PFSK-1 (cell line): ENCODE data around the gene PLA2G4D.

Experiments
- FOXP2 ChIP-seq: optimal IDR thresholded peaks from 2 replicates; pipeline ENCODE3; 2011; ENCODE audit warnings: borderline replicate concordance, control low read depth, inconsistent platforms; ENCODE audit not compliant: insufficient read depth; ENCODE audit errors: extremely low read length, extremely low read depth
- POLR2AphosphoS5 ChIP-seq: IDR thresholded peaks from 2 replicates; pipeline ENCODE4 v1.6.1; 2012; ENCODE audit warnings: low read depth, mild to moderate bottlenecking, control low read depth, low read length, moderate library complexity
- SIN3A ChIP-seq: IDR thresholded peaks from 2 replicates; pipeline ENCODE4 v1.6.1; 2012; ENCODE audit warnings: mild to moderate bottlenecking, low read length, moderate library complexity, borderline replicate concordance; ENCODE audit not compliant: insufficient read depth
- TAF1 ChIP-seq: IDR thresholded peaks from 2 replicates; pipeline ENCODE4 v1.6.1; 2012; ENCODE audit warnings: low read length, control low read depth, borderline replicate concordance; ENCODE audit not compliant: insufficient read depth
- TF ChIP-seq, protein P1 (sequence below), 2 experiments: IDR thresholded peaks; 2 replicates each; pipeline versions ENCODE4 v1.6.1 to v1.8.0; 2011 to 2012; ENCODE audit warnings: low read depth in 2 of 2, low read length in 2 of 2, control low read depth in 1 of 2, inconsistent platforms in 1 of 2, mild to moderate bottlenecking in 1 of 2, moderate library complexity in 1 of 2; ENCODE audit not compliant: insufficient read depth in 1 of 2

- TF ChIP-seq POLR2AphosphoS5 (no peak), SIN3A (no peak), TAF1 (no peak), FOXP2 (no peak)
- TF ChIP-seq, protein P1, sequence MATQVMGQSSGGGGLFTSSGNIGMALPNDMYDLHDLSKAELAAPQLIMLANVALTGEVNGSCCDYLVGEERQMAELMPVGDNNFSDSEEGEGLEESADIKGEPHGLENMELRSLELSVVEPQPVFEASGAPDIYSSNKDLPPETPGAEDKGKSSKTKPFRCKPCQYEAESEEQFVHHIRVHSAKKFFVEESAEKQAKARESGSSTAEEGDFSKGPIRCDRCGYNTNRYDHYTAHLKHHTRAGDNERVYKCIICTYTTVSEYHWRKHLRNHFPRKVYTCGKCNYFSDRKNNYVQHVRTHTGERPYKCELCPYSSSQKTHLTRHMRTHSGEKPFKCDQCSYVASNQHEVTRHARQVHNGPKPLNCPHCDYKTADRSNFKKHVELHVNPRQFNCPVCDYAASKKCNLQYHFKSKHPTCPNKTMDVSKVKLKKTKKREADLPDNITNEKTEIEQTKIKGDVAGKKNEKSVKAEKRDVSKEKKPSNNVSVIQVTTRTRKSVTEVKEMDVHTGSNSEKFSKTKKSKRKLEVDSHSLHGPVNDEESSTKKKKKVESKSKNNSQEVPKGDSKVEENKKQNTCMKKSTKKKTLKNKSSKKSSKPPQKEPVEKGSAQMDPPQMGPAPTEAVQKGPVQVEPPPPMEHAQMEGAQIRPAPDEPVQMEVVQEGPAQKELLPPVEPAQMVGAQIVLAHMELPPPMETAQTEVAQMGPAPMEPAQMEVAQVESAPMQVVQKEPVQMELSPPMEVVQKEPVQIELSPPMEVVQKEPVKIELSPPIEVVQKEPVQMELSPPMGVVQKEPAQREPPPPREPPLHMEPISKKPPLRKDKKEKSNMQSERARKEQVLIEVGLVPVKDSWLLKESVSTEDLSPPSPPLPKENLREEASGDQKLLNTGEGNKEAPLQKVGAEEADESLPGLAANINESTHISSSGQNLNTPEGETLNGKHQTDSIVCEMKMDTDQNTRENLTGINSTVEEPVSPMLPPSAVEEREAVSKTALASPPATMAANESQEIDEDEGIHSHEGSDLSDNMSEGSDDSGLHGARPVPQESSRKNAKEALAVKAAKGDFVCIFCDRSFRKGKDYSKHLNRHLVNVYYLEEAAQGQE (IDR thresholded peaks at IDR 0.05; ENCODE audit: insufficient read depth in 1 of 2, low read depth in 2 of 2, low read length in 2 of 2), result no peak
Measured at GRCh38 chr15:42089942-42090341, 4.4 kb downstream of the PLA2G4D start.
